Panc1 (cell line): Measurements from ENCODE around the gene CAP1. TPM values are rescaled to one million over a fixed set of nuclear protein-coding genes. Genes with fewer than 3 reads are reported as not detected.

Experiments
- ATAC-seq: fragments of 200-7000 bp; cut with Tn5 transposase; 2 replicates; pipeline ENCODE4 v1.9.1; 2020; ENCODE audit warnings: mild to moderate bottlenecking, moderate library complexity
- BruUV-seq: library from RNA; stranded (reverse); fragments of 400-500 nt; replicated peaks from 2 replicates; lab custom pipeline; 2021; lab: Mats Ljungman, UMichigan
- CTCF ChIA-PET: fragments of 300-600 bp; sonication (Branson Sonifier 250); formaldehyde crosslinking; loops from one replicate; lab custom pipeline; 2022; ENCODE audit warnings: antibody characterized with exemption; lab: Charles Lee
- POLR2A ChIA-PET: fragments of 300-600 bp; sonication (Branson Sonifier 250); formaldehyde crosslinking; loops from one replicate; lab custom pipeline; 2022; ENCODE audit warnings: antibody characterized with exemption; lab: Charles Lee
- DNase-seq: peaks from one replicate; pipeline ENCODE4 v3.0.0-alpha.2; 2010; ENCODE audit warnings: low read depth, low spot score
- H3K27ac ChIP-seq: 2 replicates; pipeline ENCODE4 v1.5.1; 2011; ENCODE audit warnings: mild to moderate bottlenecking, low read length, inconsistent platforms
- H3K27me3 ChIP-seq: fragments of 200-500 bp; sonication (Bioruptor generic); 2 replicates; pipeline ENCODE4 v1.6.0; 2014; ENCODE audit warnings: low read length, inconsistent platforms; ENCODE audit not compliant: control insufficient read depth, insufficient read depth
- H3K36me3 ChIP-seq: fragments of 200-500 bp; sonication (Bioruptor generic); 2 replicates; pipeline ENCODE4 v1.5.1; 2014; ENCODE audit warnings: inconsistent platforms, mild to moderate bottlenecking, low read length, moderate library complexity; ENCODE audit not compliant: control insufficient read depth, insufficient read depth
- H3K4me1 ChIP-seq: 2 replicates; pipeline ENCODE4 v1.5.1; 2011; ENCODE audit warnings: inconsistent platforms, mild to moderate bottlenecking, low read length, moderate library complexity; ENCODE audit not compliant: control insufficient read depth, insufficient read depth
- H3K4me3 ChIP-seq, 2 experiments: 2 replicates each; pipeline ENCODE4 v1.5.1; 2011 to 2012; ENCODE audit warnings: low read depth in 2 of 2, low read length in 2 of 2, mild to moderate bottlenecking in 2 of 2, inconsistent platforms in 1 of 2, moderate library complexity in 1 of 2
- H3K9me3 ChIP-seq: fragments of 200-500 bp; sonication (Bioruptor generic); 2 replicates; pipeline ENCODE4 v1.5.1; 2014; ENCODE audit warnings: low read depth, mild to moderate bottlenecking, inconsistent platforms, low read length, moderate library complexity; ENCODE audit not compliant: control insufficient read depth, insufficient read depth
- CTCF ChIP-seq: fragments of 450-650 bp; IDR thresholded peaks from 2 replicates; pipeline ENCODE4 v1.5.1; 2017; ENCODE audit warnings: mild to moderate bottlenecking
- POLR2AphosphoS5 ChIP-seq: IDR thresholded peaks from 2 replicates; pipeline ENCODE4 v1.6.1; 2012; ENCODE audit warnings: mild to moderate bottlenecking, low read depth, low read length, moderate library complexity
- REST ChIP-seq, 2 experiments: IDR thresholded peaks; 2 replicates each; pipeline ENCODE4 v1.6.1; 2011 to 2012; ENCODE audit warnings: low read depth in 2 of 2, control low read depth in 1 of 2, low read length in 1 of 2, mild to moderate bottlenecking in 1 of 2, moderate library complexity in 1 of 2; ENCODE audit not compliant: insufficient read depth in 1 of 2
- SIN3A ChIP-seq: IDR thresholded peaks from 2 replicates; pipeline ENCODE4 v1.6.1; 2012; ENCODE audit warnings: low read depth, mild to moderate bottlenecking, low read length, moderate library complexity, borderline replicate concordance; ENCODE audit not compliant: insufficient read depth
- TCF7L2 ChIP-seq: IDR thresholded peaks from 2 replicates; pipeline ENCODE4 v1.6.1; 2011; ENCODE audit warnings: mild to moderate bottlenecking, low read depth, low read length, inconsistent platforms
- in situ Hi-C: cut with HindIII; loops from 2 replicates; pipeline ENCODE4 v1.10.0; 2016; ENCODE audit warnings: low sequenced_read_pairs, low pct_unique_long_range_greater_than_20kb
- intact Hi-C: fragments of 100-400 bp; cut with micrococcal nuclease; formaldehyde crosslinking; loops from one replicate; pipeline ENCODE4 v1.10.0; 2022; ENCODE audit not compliant: unreplicated experiment
- total RNA-seq: library from RNA; stranded (reverse); gene quantifications from one replicate; pipeline ENCODE4 v1.2.1, GENCODE V29; 2021; ENCODE audit not compliant: unreplicated experiment

Gene CAP1
- total RNA-seq, 1 experiment from 2014 or later: 463 TPM

- in situ Hi-C loops: no loop called here
- intact Hi-C loops: no loop called here
- CTCF ChIA-PET: no interaction called here
- POLR2A ChIA-PET: no interaction called here
- Histone ChIP-seq H3K9me3 (no peaks in the 10 kb centered on the region), H3K36me3 (peaks cover 41% of the 10 kb centered on the region), H3K4me1 (no peaks in the 10 kb centered on the region), H3K4me3 (no peak overlapping the region), H3K27me3 (no peaks in the 10 kb centered on the region), H3K27ac (no peak overlapping the region)
- no TSS peak for BruUV-seq
- TF ChIP-seq POLR2AphosphoS5 (no peak), SIN3A (no peak), TCF7L2 (no peak), CTCF (no peak), REST (IDR thresholded peaks at IDR 0.05; ENCODE audit: insufficient read depth in 1 of 2, low read depth in 2 of 2, low read length in 1 of 2) (no peak)
- ATAC-seq: no peak
- no peak for DNase-seq
Measured at GRCh38 chr1:40058097-40058452, 17.5 kb downstream of the CAP1 start.

- CTCF ChIA-PET: no interaction called here
- H3K4me3 ChIP-seq: no peak overlapping the region
- no peak overlapping the region for H3K27ac ChIP-seq
- no peaks in the 10 kb centered on the region for H3K4me1 ChIP-seq
- POLR2A ChIA-PET: no interaction called here
- intact Hi-C loops (no loop called here), in situ Hi-C loops (no loop called here)
- ATAC-seq: no peak
- DNase-seq: no peak
- TF ChIP-seq SIN3A (no peak), POLR2AphosphoS5 (no peak), CTCF (no peak), TCF7L2 (no peak), REST (IDR thresholded peaks at IDR 0.05; ENCODE audit: insufficient read depth in 1 of 2, low read depth in 2 of 2, low read length in 1 of 2) (no peak)
- no TSS peak for BruUV-seq
- H3K27me3 ChIP-seq: no peaks in the 10 kb centered on the region
- H3K9me3 ChIP-seq: no peaks in the 10 kb centered on the region
- peaks cover 45% of the 10 kb centered on the region for H3K36me3 ChIP-seq
Measured at GRCh38 chr1:40058453-40059337, 18.2 kb downstream of the CAP1 start.
